GM19035 (cell line): ENCODE data around the gene C1orf35.
"Not testable (repeated sequence)": the region's sequence is repeated elsewhere in the genome, so short reads cannot be mapped to it uniquely, and the experiment has no call there.

Source experiments
- ATAC-seq: cut with Tn5 transposase; IDR thresholded peaks from one replicate; pipeline ENCODE4 v1.9.1; 2021; ENCODE audit not compliant: unreplicated experiment

C1orf35 gene

GRCh38 chr1:228142701-228143136 is 39.6 kb upstream of the C1orf35 start:
- ATAC-seq: no peak

GRCh38 chr1:228142155-228142691 is 39.1 kb upstream of the C1orf35 start:
- no peak for ATAC-seq

DNA sequence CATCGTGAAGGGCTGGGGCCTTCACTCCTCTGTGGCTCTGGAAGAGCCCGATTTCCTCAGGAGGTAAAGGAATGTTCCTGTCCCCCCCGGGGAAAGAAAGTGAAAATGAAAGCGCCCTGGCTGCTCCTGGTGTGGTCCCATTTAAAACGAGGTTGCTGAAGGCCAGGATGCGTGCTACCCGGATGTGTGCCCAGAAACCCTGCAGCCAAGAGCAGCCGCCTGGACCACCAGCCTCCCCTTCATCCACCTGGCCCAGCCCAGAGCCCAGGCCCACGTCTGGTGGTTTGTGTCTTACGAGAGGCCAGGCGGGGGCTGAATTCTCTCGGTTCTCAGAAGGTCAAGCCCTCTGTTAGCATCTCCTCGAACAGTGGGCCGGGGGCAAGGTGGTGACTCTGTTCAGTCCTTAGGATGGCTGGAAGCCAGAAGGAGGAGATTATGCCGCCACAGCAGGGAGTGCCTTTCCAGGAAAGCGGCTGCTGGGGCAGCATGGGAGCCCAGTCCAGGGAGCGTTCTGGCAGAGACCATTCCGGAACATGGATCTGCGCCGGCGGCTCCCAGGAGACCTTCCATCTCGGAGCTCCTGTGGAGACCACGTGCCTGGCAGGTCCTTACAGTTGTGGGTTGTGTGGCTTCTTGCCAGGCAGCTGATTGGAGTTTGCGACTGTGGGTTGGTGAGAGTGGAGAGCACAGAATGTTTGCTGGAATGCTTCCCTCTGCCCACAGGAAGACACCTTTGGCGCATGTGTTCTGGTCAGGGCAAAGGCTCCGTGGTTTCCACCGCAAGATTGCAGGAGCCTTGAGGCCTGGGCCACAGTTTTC is 38.3 kb upstream of the C1orf35 start:
- ATAC-seq: no peak

- ATAC-seq: no peak
Observed at GRCh38 chr1:228140724-228141225, 37.6 kb upstream of the C1orf35 start.

GRCh38 chr1:228139931-228140723 is 37.0 kb upstream of the C1orf35 start, which contains the start of gene GUK1:
Gene GUK1 (plus strand): TSS chr1:228140279. CDS start chr1:228140303, 24 bp downstream.
- ATAC-seq: peak; percentile 90

- no peak for ATAC-seq
Observed at GRCh38 chr1:228139406-228139930, 36.3 kb upstream of the C1orf35 start.

- ATAC-seq: no peak
Observed at GRCh38 chr1:228136901-228137300, 33.8 kb upstream of the C1orf35 start.

DNA sequence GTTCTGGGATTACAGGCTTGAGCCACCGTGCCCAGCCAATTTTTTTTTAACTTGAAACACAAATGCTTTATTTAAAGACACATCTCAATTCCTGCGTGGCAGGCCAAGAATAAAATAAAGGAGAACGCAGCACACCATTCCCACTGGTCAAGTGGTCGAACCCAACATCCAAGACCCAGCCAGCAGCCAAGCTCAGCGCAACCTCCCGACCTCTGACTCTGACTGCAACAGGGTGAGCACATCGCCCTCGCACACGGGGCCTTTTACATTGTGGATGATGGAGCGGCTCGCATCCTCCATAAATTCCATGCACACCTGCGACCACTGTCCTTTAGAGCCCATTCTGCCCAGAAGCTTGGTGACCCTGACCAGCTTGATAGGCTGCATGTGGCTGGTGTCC is 31.5 kb upstream of the C1orf35 start:
- no peak for ATAC-seq

- ATAC-seq: no peak
Observed at GRCh38 chr1:228131766-228132165, 28.6 kb upstream of the C1orf35 start.

DNA sequence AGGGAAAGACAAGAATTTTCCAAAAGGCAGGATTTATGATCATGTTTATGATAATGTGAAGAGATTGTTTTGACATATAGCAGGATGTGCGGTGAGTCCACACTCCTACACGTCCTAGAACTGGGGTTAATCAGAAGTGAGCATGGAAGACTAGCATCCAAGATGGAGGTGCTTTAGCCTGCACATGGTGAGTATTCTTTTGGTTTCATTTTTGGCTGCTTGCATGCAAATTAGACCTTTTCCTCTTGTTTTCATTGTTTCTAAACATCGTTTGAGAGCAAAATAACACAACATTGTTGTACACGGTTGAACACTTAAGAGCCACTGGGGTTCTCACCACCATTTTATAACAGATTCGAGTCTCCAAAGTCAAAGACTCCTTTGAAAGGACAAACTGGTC is 22.1 kb upstream of the C1orf35 start:
- no peak for ATAC-seq

GRCh38 chr1:228123505-228123904 is 20.4 kb upstream of the C1orf35 start:
- ATAC-seq: no peak

DNA sequence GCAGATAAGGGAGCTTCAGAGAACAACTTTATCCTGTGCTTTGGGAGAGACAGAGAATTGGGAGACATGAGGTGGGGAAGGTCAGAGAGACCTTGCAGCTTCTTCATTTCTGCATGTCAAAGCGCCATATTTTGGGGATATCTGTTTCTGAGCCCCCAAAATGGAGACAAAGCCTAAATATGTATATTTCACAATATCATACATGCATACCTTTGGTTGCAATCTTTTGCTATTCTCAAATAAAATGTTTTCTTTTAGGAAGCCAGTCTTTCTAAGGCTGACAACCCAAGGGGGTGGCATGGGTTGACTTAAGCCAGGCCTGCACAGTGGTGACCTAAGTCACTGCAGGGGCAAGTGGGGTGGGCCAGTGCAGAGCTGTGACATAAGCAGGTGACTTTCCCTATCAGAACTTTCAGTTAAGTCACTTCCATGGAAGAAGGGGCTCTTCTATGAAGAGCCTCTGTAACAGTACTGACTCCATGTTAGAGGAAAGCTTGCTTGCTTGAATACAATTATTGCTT is 19.9 kb upstream of the C1orf35 start:
- no peak for ATAC-seq

DNA sequence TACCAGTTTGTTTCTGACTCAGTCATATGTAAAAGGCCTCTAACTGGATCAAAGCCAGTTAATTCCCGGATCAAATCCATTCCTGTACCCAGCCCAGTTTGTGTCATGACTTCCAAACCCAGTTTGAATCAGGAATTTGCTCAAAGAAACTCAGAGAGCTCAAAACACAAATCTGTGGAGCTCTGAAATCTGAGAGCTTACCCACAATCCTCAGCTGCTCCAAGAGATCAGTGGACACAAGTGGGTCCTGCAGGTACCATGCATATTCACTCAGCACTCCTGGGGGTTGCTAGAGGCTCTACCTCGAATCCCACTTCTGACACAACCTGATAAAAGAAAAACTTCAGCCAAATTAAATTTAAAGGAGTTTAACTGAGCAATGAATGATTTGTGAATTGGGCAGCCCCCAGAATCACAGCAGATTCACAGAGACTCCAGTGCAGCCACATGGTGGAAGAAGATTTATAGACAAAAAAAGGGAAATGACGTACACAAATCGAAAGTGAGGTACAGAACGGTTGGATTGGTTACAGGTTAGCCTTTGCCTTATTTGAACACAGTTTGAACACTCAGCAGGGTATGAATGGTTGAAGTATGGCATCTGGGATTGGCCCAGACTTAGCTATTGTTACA is 17.8 kb upstream of the C1orf35 start:
- ATAC-seq: no peak

DNA sequence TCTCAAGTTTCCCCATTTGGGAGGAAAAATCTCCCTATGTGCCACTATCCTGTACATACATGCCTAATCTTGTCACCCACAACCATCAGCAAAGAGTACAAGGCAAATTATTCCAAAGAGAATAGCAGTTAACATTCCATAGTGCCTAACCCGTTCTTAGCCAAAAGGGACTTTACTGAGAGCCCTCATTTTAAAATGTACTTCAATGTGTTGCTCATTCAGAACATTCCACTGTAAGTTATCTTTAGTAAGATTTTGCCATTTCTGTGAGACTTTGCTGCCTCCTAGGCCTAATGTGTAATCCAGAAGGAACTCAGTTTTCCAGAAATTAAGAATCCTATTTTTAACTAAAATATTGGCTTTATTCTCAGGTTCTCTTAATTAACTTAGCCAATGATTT is 17.2 kb upstream of the C1orf35 start:
- no peak for ATAC-seq

- no peak for ATAC-seq
Observed at GRCh38 chr1:228118040-228118439, 14.9 kb upstream of the C1orf35 start.

GRCh38 chr1:228117335-228117734 is 14.2 kb upstream of the C1orf35 start:
- ATAC-seq: no peak

GRCh38 chr1:228114827-228115226 is 11.7 kb upstream of the C1orf35 start:
- ATAC-seq: no peak

- no peak for ATAC-seq
Observed at GRCh38 chr1:228112617-228113016, 9.5 kb upstream of the C1orf35 start.

GRCh38 chr1:228112167-228112566 is 9.0 kb upstream of the C1orf35 start:
- ATAC-seq: no peak

DNA sequence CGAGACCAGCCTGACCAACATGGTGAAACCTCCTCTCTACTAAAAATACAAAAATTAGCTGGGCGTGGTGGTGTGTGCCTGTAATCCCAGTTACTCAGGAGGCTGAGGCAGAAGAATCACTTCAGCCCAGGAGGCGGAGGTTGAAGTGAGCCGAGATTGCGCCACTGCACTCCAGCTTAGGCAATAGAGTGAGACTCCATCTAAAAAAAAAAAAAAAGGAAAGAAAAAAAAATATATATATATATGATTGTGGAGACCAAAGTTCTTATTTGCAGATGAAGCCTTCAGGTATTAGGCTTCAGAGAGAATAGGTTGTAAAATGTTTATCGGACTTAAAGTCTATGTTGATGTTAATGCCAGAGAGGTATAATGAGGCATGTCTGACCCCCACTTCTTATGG is 8.2 kb upstream of the C1orf35 start:
- not testable (repeated sequence) for ATAC-seq

DNA sequence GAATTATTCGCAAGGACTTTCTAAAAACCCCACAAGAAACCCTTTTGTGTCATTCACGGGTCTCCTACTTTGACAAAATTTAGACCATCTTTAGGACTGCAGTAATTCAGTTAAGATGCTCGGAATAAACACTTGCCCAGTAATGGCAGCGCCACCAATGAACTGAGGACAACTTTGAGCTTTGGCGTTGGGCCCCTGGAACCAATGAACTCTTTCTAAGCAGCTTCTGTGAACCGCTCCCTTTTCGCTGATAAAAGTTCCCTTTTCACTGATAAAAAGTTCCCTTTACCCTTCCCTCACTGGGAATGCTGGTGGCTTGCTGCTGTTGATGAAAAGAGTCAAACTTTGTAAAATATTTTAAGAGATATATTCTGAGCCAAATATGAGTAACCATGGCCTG is 7.4 kb upstream of the C1orf35 start:
- ATAC-seq: no peak
